HTR-8/SVneo (cell line): Measurements from ENCODE around the gene FAM9A.

ENCODE experiments used
- DNase-seq: peaks from one replicate; pipeline ENCODE4 v3.0.0; 2011; ENCODE audit warnings: low spot score, mixed read lengths; ENCODE audit not compliant: insufficient read length
- FAIRE-seq: peaks from 2 replicates; lab custom pipeline; 2011; peaks lifted over from hg19 to GRCh38; lab: Jason Lieb, UNC

FAM9A gene

DNA sequence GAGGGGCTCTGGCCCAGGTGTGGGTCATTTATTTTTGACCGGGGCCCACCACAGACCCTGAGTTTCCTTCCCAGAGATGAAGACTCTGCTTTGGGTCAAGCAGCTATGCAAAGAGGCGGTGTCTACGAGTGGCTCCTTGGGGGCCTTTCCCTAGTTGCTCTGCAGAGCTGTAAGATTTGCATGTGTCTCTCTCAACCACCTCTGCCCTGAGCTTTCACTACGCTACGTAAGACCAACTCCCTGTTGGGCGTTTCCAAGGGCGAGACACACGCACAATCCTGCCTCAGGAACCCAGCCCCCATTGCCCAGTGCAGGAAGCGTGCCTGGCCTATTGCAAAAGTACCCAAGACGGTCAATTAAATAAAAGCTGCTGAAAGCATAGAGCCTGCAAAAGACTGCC is 59.2 kb downstream of the FAM9A start:
- FAIRE-seq (no peak), DNase-seq (no peak)
